Measurements from ENCODE around the gene GBP4. TPM values are rescaled to one million over a fixed set of nuclear protein-coding genes. Genes with fewer than 3 reads are reported as not detected.

The GBP4 gene
- total and polyA plus RNA-seq, 2 of the 4 experiments (the other 2 are of a cell fraction) = not detected

GRCh38 chr1:89172468-89173143, 26.1 kb downstream of the GBP4 start:
- Histone ChIP-seq H2AK9ac (replicated peaks; ENCODE audit: low read depth, low read length, poor library complexity) (no peak overlapping the region), H3K36me3 (ENCODE audit: control insufficient read depth, insufficient read depth, low read length) (no peaks in the 10 kb centered on the region), H3K18ac (ENCODE audit: low read depth, low read length) (no peak overlapping the region), H2BK120ac (ENCODE audit: low read depth, low read length) (no peak overlapping the region), H2AK5ac (ENCODE audit: low read depth, low read length) (no peak overlapping the region), H2BK5ac (ENCODE audit: low read depth, low read length, poor library complexity, severe bottlenecking) (no peak overlapping the region), H4K91ac (ENCODE audit: insufficient read depth, low read depth, low read length) (no peak overlapping the region), H3K4me1 (ENCODE audit: control insufficient read depth, insufficient read depth, low read length) (no peaks in the 10 kb centered on the region), H3K23ac (ENCODE audit: low read depth, low read length) (no peak overlapping the region), H2AFZ (replicated peaks; ENCODE audit: low read length, poor library complexity) (no peak overlapping the region), H2BK15ac (ENCODE audit: low read depth, low read length) (no peak overlapping the region), H3K27me3 (ENCODE audit: control insufficient read depth, insufficient read depth, low read length) (no peaks in the 10 kb centered on the region), H4K20me1 (ENCODE audit: insufficient read depth, low read length) (no peaks in the 10 kb centered on the region), H2BK20ac (ENCODE audit: low read depth, low read length) (no peak overlapping the region), H3K14ac (replicated peaks; ENCODE audit: low read depth, low read length) (no peak overlapping the region), H3K4ac (ENCODE audit: low read depth, low read length) (no peak overlapping the region), H3K56ac (ENCODE audit: extremely low read depth, insufficient read depth, low read length) (no peak overlapping the region), H3K79me1 (ENCODE audit: low read depth in 1 of 2, low read length in 2 of 2) (no peaks in the 10 kb centered on the region), H3K9me3 (ENCODE audit: control insufficient read depth, insufficient read depth, low read length) (no peaks in the 10 kb centered on the region), H4K8ac (ENCODE audit: low read depth in 2 of 2, low read length in 2 of 2) (no peak overlapping the region), H3K9ac (ENCODE audit: low read depth, low read length) (no peak overlapping the region), H3K9me1 (ENCODE audit: insufficient read depth, low read length) (no peaks in the 10 kb centered on the region), H4K5ac (ENCODE audit: low read depth, low read length) (no peak overlapping the region), H3K4me2 (ENCODE audit: low read depth, low read length) (no peak overlapping the region), H3K4me3 (ENCODE audit: insufficient read depth, low read depth, low read length) (no peak overlapping the region), H3K27ac (ENCODE audit: insufficient read depth, low read length) (no peak overlapping the region)
- in situ Hi-C loops (cut with MboI; ENCODE audit: low sequenced_read_pairs) = no loop called here
- dilution Hi-C loops (cut with HindIII; ENCODE audit: low sequenced_read_pairs, unreplicated experiment) = no loop called here
- DNase-seq = no peak
- 0% methylated on average over 1 of the region's 4 CpGs; no CpG with 5 or more reads in 1 of the 2 experiments for WGBS, 2 experiments (ENCODE audit: extremely low coverage in 2 of 2, insufficient read length in 1 of 2)
- BruUV-seq (replicated peaks) = no TSS peak
- no peak for TF ChIP-seq POLR2A (IDR thresholded peaks at IDR 0.05; ENCODE audit: low read depth, low read length)
- no peak for TF ChIP-seq RCOR1 (IDR thresholded peaks at IDR 0.05; ENCODE audit: insufficient replicate concordance, low read length)
- no peak for TF ChIP-seq RFX5 (IDR thresholded peaks at IDR 0.05; ENCODE audit: low read depth, low read length)
- no peak for TF ChIP-seq BHLHE40 (IDR thresholded peaks at IDR 0.05; ENCODE audit: low read depth, low read length)
- no peak for TF ChIP-seq ELK1 (IDR thresholded peaks at IDR 0.05; ENCODE audit: borderline replicate concordance, low read depth, low read length)
- TF ChIP-seq MAZ (IDR thresholded peaks at IDR 0.05; ENCODE audit: borderline replicate concordance, low read depth, low read length) = no peak
- TF ChIP-seq RAD21 (IDR thresholded peaks at IDR 0.05; ENCODE audit: low read length) = no peak
- TF ChIP-seq CEBPB (IDR thresholded peaks at IDR 0.05; ENCODE audit: low read depth, low read length) = no peak
- no peak for TF ChIP-seq MAFK (IDR thresholded peaks at IDR 0.05; ENCODE audit: low read depth, low read length)
- TF ChIP-seq CHD1 (IDR thresholded peaks at IDR 0.05; ENCODE audit: low read depth, low read length) = no peak
- TF ChIP-seq USF2 (IDR thresholded peaks at IDR 0.05; ENCODE audit: low read depth, low read length) = no peak
- no peak for TF ChIP-seq CTCF (conservative IDR thresholded peaks at IDR 0.05; ENCODE audit: low read depth, low read length)
- no peak for TF ChIP-seq FOS (IDR thresholded peaks at IDR 0.05; ENCODE audit: low read depth, low read length)
- POLR2A ChIA-PET (ENCODE audit: unreplicated experiment) = no interaction called here
- ATAC-seq (ENCODE audit: low read depth) = no peak
- intact Hi-C loops (cut with micrococcal nuclease) = no loop called here
- CTCF ChIA-PET = no interaction called here
